Measurements from ENCODE around the gene ZNF410. TPM values are rescaled to one million over a fixed set of nuclear protein-coding genes. Genes with fewer than 3 reads are reported as not detected.

ZNF410 gene
- total RNA-seq, 1 experiment from 2014 or later, result 37.6 TPM

DNA sequence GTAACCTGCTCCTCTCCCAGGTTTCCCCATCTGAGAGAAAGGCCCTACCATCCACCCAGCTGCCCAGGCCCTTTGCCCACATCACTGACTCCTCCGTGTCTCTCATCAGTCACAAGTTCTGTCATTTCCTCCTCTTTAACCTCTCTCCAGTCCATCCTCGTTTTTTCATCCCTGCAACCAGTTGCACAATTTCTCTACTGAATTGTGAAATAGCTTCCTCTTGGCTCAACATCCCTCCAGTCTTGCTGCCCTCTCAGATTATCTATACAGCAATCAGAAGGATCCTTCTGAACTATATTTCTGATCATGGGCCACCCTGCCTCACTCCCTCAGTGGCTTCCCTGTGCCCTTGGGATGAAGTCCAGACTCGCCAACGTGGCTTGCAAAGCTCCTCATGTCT, 56.4 kb downstream of the ZNF410 start:
- ChIA-PET RAD21 (ENCODE audit: low non-redundant PET in 1 of 2, low total read pairs in 2 of 2, uncharacterized antibody in 2 of 2, unreplicated experiment in 2 of 2) (no interaction called here), POLR2A (no interaction called here), CTCF (no interaction called here)
- Histone ChIP-seq H3K9me3 (ENCODE audit: control insufficient read depth in 1 of 2, insufficient read depth in 1 of 2, low read depth in 1 of 2, low read length in 2 of 2) (no peaks in the 10 kb centered on the region), H3K9me2 (ENCODE audit: insufficient read depth) (no peaks in the 10 kb centered on the region), H3K27ac (ENCODE audit: low read depth, low read length) (no peak overlapping the region), H3K9ac (ENCODE audit: low read length) (no peak overlapping the region), H3K4me2 (ENCODE audit: low read length) (no peak overlapping the region), H3K4me3 (replicated peaks in 1 of 2; ENCODE audit: low read depth in 1 of 2, low read length in 2 of 2) (no peak overlapping the region), H2AFZ (ENCODE audit: low read depth, low read length, poor library complexity, severe bottlenecking) (no peak overlapping the region), H3K79me2 (ENCODE audit: insufficient read depth, low read length) (no peaks in the 10 kb centered on the region), H3K4me1 (ENCODE audit: control insufficient read depth in 1 of 2, insufficient read depth in 2 of 2, low read length in 2 of 2) (no peaks in the 10 kb centered on the region), H4K20me1 (ENCODE audit: insufficient read depth) (no peaks in the 10 kb centered on the region), H3K36me3 (ENCODE audit: control insufficient read depth in 1 of 2, insufficient read depth in 2 of 2, low read length in 2 of 2) (no peaks in the 10 kb centered on the region; a peak in 1 of 4 replicates), H3K27me3 (ENCODE audit: insufficient read depth, low read length) (no peaks in the 10 kb centered on the region)
- no peak for ATAC-seq
- TF ChIP-seq, protein P1, sequence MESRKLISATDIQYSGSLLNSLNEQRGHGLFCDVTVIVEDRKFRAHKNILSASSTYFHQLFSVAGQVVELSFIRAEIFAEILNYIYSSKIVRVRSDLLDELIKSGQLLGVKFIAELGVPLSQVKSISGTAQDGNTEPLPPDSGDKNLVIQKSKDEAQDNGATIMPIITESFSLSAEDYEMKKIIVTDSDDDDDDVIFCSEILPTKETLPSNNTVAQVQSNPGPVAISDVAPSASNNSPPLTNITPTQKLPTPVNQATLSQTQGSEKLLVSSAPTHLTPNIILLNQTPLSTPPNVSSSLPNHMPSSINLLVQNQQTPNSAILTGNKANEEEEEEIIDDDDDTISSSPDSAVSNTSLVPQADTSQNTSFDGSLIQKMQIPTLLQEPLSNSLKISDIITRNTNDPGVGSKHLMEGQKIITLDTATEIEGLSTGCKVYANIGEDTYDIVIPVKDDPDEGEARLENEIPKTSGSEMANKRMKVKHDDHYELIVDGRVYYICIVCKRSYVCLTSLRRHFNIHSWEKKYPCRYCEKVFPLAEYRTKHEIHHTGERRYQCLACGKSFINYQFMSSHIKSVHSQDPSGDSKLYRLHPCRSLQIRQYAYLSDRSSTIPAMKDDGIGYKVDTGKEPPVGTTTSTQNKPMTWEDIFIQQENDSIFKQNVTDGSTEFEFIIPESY (IDR thresholded peaks at IDR 0.05; ENCODE audit: extremely low read depth, insufficient replicate concordance, low read length), result no peak
- TF ChIP-seq POLR2A (IDR thresholded peaks at IDR 0.05; ENCODE audit: borderline replicate concordance, extremely low read depth, insufficient read depth, insufficient read length), result no peak
- no TSS peak for BruUV-seq (replicated peaks)
- intact Hi-C loops (cut with micrococcal nuclease), result no loop called here
- no peak for DNase-seq (ENCODE audit: low read depth, low spot score)

DNA sequence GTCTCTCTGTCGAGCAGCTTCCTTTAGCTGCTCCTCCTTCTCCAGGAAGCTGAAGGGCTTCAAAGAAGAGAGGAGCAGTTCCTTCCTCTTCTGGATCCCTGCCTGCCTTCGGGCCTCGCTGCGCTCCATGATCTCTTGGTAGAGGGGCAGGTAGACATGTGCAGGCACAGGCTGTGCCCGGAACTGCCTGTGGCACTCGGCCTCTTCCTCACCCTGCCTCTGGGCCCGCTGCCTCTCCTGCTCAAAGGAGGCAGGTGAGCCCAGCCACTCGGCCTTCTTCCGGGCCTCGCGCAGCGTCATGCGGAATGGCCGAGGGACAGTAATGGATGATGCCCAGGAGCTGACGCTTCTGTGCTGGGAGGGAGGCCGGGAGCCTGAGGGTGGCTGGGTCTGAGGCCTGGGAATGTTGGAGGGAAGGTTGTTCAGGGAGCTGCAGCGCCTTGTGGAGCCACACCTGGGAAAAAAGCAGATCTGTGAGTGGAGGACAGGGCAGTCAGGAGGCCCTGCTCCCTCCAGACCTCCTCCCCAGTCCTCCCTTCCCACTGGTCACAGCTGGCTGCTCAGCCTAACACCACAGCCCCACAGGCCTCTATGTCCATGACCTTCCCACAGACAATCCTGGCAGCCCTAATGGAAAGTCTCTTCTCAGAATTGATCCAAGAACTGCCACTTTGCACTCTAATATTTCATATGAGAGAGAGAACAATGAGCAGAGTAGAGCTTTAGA, 57.9 kb downstream of the ZNF410 start:
- H4K20me1 ChIP-seq (ENCODE audit: insufficient read depth), result no peaks in the 10 kb centered on the region
- H3K4me3 ChIP-seq (replicated peaks in 1 of 2; ENCODE audit: low read depth in 1 of 2, low read length in 2 of 2), result no peak overlapping the region
- no peaks in the 10 kb centered on the region for H3K79me2 ChIP-seq (ENCODE audit: insufficient read depth, low read length)
- no peaks in the 10 kb centered on the region for H3K9me2 ChIP-seq (ENCODE audit: insufficient read depth)
- no peaks in the 10 kb centered on the region for H3K9me3 ChIP-seq (ENCODE audit: control insufficient read depth in 1 of 2, insufficient read depth in 1 of 2, low read depth in 1 of 2, low read length in 2 of 2)
- intact Hi-C loops (cut with micrococcal nuclease), result no loop called here
- no peaks in the 10 kb centered on the region for H3K27me3 ChIP-seq (ENCODE audit: insufficient read depth, low read length)
- H2AFZ ChIP-seq (ENCODE audit: low read depth, low read length, poor library complexity, severe bottlenecking), result no peak overlapping the region
- no TSS peak for BruUV-seq (replicated peaks)
- H3K36me3 ChIP-seq (ENCODE audit: control insufficient read depth in 1 of 2, insufficient read depth in 2 of 2, low read length in 2 of 2), result no peaks in the 10 kb centered on the region; a peak in 1 of 4 replicates
- RAD21 ChIA-PET (ENCODE audit: low non-redundant PET in 1 of 2, low total read pairs in 2 of 2, uncharacterized antibody in 2 of 2, unreplicated experiment in 2 of 2), result no interaction called here
- H3K4me1 ChIP-seq (ENCODE audit: control insufficient read depth in 1 of 2, insufficient read depth in 2 of 2, low read length in 2 of 2), result peaks cover 0 to 6% of the 10 kb centered on the region in 2 experiments; a peak in 2 of 4 replicates
- H3K27ac ChIP-seq (ENCODE audit: low read depth, low read length), result no peak overlapping the region
- CTCF ChIA-PET, result no interaction called here
- TF ChIP-seq, protein P2, sequence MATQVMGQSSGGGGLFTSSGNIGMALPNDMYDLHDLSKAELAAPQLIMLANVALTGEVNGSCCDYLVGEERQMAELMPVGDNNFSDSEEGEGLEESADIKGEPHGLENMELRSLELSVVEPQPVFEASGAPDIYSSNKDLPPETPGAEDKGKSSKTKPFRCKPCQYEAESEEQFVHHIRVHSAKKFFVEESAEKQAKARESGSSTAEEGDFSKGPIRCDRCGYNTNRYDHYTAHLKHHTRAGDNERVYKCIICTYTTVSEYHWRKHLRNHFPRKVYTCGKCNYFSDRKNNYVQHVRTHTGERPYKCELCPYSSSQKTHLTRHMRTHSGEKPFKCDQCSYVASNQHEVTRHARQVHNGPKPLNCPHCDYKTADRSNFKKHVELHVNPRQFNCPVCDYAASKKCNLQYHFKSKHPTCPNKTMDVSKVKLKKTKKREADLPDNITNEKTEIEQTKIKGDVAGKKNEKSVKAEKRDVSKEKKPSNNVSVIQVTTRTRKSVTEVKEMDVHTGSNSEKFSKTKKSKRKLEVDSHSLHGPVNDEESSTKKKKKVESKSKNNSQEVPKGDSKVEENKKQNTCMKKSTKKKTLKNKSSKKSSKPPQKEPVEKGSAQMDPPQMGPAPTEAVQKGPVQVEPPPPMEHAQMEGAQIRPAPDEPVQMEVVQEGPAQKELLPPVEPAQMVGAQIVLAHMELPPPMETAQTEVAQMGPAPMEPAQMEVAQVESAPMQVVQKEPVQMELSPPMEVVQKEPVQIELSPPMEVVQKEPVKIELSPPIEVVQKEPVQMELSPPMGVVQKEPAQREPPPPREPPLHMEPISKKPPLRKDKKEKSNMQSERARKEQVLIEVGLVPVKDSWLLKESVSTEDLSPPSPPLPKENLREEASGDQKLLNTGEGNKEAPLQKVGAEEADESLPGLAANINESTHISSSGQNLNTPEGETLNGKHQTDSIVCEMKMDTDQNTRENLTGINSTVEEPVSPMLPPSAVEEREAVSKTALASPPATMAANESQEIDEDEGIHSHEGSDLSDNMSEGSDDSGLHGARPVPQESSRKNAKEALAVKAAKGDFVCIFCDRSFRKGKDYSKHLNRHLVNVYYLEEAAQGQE (IDR thresholded peaks at IDR 0.05; ENCODE audit: low read depth), result no peak
- TF ChIP-seq, protein P3, sequence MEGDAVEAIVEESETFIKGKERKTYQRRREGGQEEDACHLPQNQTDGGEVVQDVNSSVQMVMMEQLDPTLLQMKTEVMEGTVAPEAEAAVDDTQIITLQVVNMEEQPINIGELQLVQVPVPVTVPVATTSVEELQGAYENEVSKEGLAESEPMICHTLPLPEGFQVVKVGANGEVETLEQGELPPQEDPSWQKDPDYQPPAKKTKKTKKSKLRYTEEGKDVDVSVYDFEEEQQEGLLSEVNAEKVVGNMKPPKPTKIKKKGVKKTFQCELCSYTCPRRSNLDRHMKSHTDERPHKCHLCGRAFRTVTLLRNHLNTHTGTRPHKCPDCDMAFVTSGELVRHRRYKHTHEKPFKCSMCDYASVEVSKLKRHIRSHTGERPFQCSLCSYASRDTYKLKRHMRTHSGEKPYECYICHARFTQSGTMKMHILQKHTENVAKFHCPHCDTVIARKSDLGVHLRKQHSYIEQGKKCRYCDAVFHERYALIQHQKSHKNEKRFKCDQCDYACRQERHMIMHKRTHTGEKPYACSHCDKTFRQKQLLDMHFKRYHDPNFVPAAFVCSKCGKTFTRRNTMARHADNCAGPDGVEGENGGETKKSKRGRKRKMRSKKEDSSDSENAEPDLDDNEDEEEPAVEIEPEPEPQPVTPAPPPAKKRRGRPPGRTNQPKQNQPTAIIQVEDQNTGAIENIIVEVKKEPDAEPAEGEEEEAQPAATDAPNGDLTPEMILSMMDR (IDR thresholded peaks at IDR 0.05 in 2 of 3, conservative IDR thresholded peaks at IDR 0.05 in 1 of 3; ENCODE audit: borderline replicate concordance in 1 of 3, insufficient read depth in 1 of 3, low read depth in 2 of 3, low read length in 2 of 3), result no peak
- POLR2A ChIA-PET, result no interaction called here
- H3K4me2 ChIP-seq (ENCODE audit: low read length), result no peak overlapping the region
- no peak for ATAC-seq
- DNase-seq (ENCODE audit: low read depth, low spot score), result no peak
- no peak overlapping the region for H3K9ac ChIP-seq (ENCODE audit: low read length)

Measured in HCT116 (cell line).